ENCODE results near the gene SLC51B.
"Not testable (repeated sequence)": the region's sequence is repeated elsewhere in the genome, so short reads cannot be mapped to it uniquely, and the experiment has no call there.

Gene SLC51B

GRCh38 chr15:65084500-65085206 lies 39.5 kb downstream of the SLC51B start:
- no peak for DNase-seq (ENCODE audit: low spot score)

- DNase-seq (ENCODE audit: low spot score), result no peak
These were observed 40.1 kb downstream of the SLC51B start for GRCh38 chr15:65085207-65085753.

GRCh38 chr15:65085990-65086679 lies 40.9 kb downstream of the SLC51B start:
- no peak for DNase-seq (ENCODE audit: low spot score)

- no peak for DNase-seq (ENCODE audit: low spot score)
These were observed 41.5 kb downstream of the SLC51B start for GRCh38 chr15:65086680-65087111.

- no peak for DNase-seq (ENCODE audit: low spot score)
These were observed 42.2 kb downstream of the SLC51B start for GRCh38 chr15:65087411-65087810.

GRCh38 chr15:65087873-65088642 lies 42.9 kb downstream of the SLC51B start:
- DNase-seq (ENCODE audit: low spot score), result no peak

GRCh38 chr15:65088643-65089021 lies 43.4 kb downstream of the SLC51B start:
- DNase-seq (ENCODE audit: low spot score), result no peak

GRCh38 chr15:65089206-65089824 lies 44.1 kb downstream of the SLC51B start:
- no peak for DNase-seq (ENCODE audit: low spot score)

- DNase-seq (ENCODE audit: low spot score), result no peak
These were observed 47.0 kb downstream of the SLC51B start for GRCh38 chr15:65091946-65092770.

GRCh38 chr15:65092911-65093792 lies 48.0 kb downstream of the SLC51B start:
- no peak for DNase-seq (ENCODE audit: low spot score)

GRCh38 chr15:65093793-65094170 lies 48.6 kb downstream of the SLC51B start:
- DNase-seq (ENCODE audit: low spot score), result not testable (repeated sequence)

GRCh38 chr15:65094294-65094995 lies 49.3 kb downstream of the SLC51B start:
- DNase-seq (ENCODE audit: low spot score), result no peak

- no peak for DNase-seq (ENCODE audit: low spot score)
These were observed 50.0 kb downstream of the SLC51B start for GRCh38 chr15:65095011-65095746.

GRCh38 chr15:65095747-65096104 lies 50.5 kb downstream of the SLC51B start:
- no peak for DNase-seq (ENCODE audit: low spot score)

- no peak for DNase-seq (ENCODE audit: low spot score)
These were observed 51.5 kb downstream of the SLC51B start for GRCh38 chr15:65096481-65097385.

- no peak for DNase-seq (ENCODE audit: low spot score)
These were observed 52.6 kb downstream of the SLC51B start for GRCh38 chr15:65097651-65098263.

GRCh38 chr15:65099336-65099735 lies 54.1 kb downstream of the SLC51B start:
- no peak for DNase-seq (ENCODE audit: low spot score)

Data from CD4-positive, alpha-beta T cell treated with Interleukin-15 for 4 hours (primary cell).